ENCODE data around the gene SNRPA1.

- no peak for TF ChIP-seq POLR2A (IDR thresholded peaks at IDR 0.05)
- TF ChIP-seq, protein P1, sequence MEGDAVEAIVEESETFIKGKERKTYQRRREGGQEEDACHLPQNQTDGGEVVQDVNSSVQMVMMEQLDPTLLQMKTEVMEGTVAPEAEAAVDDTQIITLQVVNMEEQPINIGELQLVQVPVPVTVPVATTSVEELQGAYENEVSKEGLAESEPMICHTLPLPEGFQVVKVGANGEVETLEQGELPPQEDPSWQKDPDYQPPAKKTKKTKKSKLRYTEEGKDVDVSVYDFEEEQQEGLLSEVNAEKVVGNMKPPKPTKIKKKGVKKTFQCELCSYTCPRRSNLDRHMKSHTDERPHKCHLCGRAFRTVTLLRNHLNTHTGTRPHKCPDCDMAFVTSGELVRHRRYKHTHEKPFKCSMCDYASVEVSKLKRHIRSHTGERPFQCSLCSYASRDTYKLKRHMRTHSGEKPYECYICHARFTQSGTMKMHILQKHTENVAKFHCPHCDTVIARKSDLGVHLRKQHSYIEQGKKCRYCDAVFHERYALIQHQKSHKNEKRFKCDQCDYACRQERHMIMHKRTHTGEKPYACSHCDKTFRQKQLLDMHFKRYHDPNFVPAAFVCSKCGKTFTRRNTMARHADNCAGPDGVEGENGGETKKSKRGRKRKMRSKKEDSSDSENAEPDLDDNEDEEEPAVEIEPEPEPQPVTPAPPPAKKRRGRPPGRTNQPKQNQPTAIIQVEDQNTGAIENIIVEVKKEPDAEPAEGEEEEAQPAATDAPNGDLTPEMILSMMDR (IDR thresholded peaks at IDR 0.05), result no peak
Observed at GRCh38 chr15:101310508-101310907, 15.5 kb upstream of the SNRPA1 start.

All from testis (tissue), 2 donors.